Measurements from ENCODE around the gene STXBP6. TPM values are rescaled to one million over a fixed set of nuclear protein-coding genes. Genes with fewer than 3 reads are reported as not detected.

Gene STXBP6
- total RNA-seq, 1 experiment from 2014 or later = 6.4 TPM

- Mint-ChIP-seq H3K27me3 (ENCODE audit: unreplicated experiment) (no peaks in the 10 kb centered on the region), H3K4me3 (ENCODE audit: low read depth, unreplicated experiment) (no peak overlapping the region), H3K36me3 (ENCODE audit: insufficient read depth, unreplicated experiment) (no peaks in the 10 kb centered on the region), H3K9me3 (ENCODE audit: low read depth, unreplicated experiment) (no peaks in the 10 kb centered on the region), H3K27ac (ENCODE audit: unreplicated experiment) (no peak overlapping the region), H3K4me1 (ENCODE audit: low read depth, unreplicated experiment) (no peaks in the 10 kb centered on the region)
- BruUV-seq (replicated peaks) = no TSS peak
- CTCF ChIA-PET = no interaction called here
- intact Hi-C loops (cut with micrococcal nuclease; ENCODE audit: unreplicated experiment) = no loop called here
- TF ChIP-seq CTCF (IDR thresholded peaks at IDR 0.05; ENCODE audit: unreplicated experiment) = no peak
- no peak for DNase-seq
Observed at GRCh38 chr14:24904533-24904932, 145.4 kb downstream of the STXBP6 start.

- BruUV-seq (replicated peaks) = no TSS peak
- H3K36me3 Mint-ChIP-seq (ENCODE audit: insufficient read depth, unreplicated experiment) = no peaks in the 10 kb centered on the region
- H3K9me3 Mint-ChIP-seq (ENCODE audit: low read depth, unreplicated experiment) = no peaks in the 10 kb centered on the region
- no peak overlapping the region for H3K4me3 Mint-ChIP-seq (ENCODE audit: low read depth, unreplicated experiment)
- no peaks in the 10 kb centered on the region for H3K4me1 Mint-ChIP-seq (ENCODE audit: low read depth, unreplicated experiment)
- CTCF ChIA-PET = no interaction called here
- no peaks in the 10 kb centered on the region for H3K27me3 Mint-ChIP-seq (ENCODE audit: unreplicated experiment)
- TF ChIP-seq CTCF (IDR thresholded peaks at IDR 0.05; ENCODE audit: unreplicated experiment) = no peak
- intact Hi-C loops (cut with micrococcal nuclease; ENCODE audit: unreplicated experiment) = no loop called here
- DNase-seq = no peak
- H3K27ac Mint-ChIP-seq (ENCODE audit: unreplicated experiment) = no peak overlapping the region
Observed at GRCh38 chr14:24903337-24903736, 146.6 kb downstream of the STXBP6 start.

GRCh38 chr14:24900269-24901100 lies 149.5 kb downstream of the STXBP6 start:
- no TSS peak for BruUV-seq (replicated peaks)
- H3K27ac Mint-ChIP-seq (ENCODE audit: unreplicated experiment) = no peak overlapping the region
- H3K4me3 Mint-ChIP-seq (ENCODE audit: low read depth, unreplicated experiment) = no peak overlapping the region
- DNase-seq = no peak
- H3K4me1 Mint-ChIP-seq (ENCODE audit: low read depth, unreplicated experiment) = no peaks in the 10 kb centered on the region
- CTCF ChIA-PET = no interaction called here
- no peaks in the 10 kb centered on the region for H3K36me3 Mint-ChIP-seq (ENCODE audit: insufficient read depth, unreplicated experiment)
- no peaks in the 10 kb centered on the region for H3K27me3 Mint-ChIP-seq (ENCODE audit: unreplicated experiment)
- no peak for TF ChIP-seq CTCF (IDR thresholded peaks at IDR 0.05; ENCODE audit: unreplicated experiment)
- H3K9me3 Mint-ChIP-seq (ENCODE audit: low read depth, unreplicated experiment) = no peaks in the 10 kb centered on the region
- intact Hi-C loops (cut with micrococcal nuclease; ENCODE audit: unreplicated experiment) = no loop called here

GRCh38 chr14:24897793-24898192 lies 152.2 kb downstream of the STXBP6 start:
- no peaks in the 10 kb centered on the region for H3K27me3 Mint-ChIP-seq (ENCODE audit: unreplicated experiment)
- no peaks in the 10 kb centered on the region for H3K36me3 Mint-ChIP-seq (ENCODE audit: insufficient read depth, unreplicated experiment)
- TF ChIP-seq CTCF (IDR thresholded peaks at IDR 0.05; ENCODE audit: unreplicated experiment) = no peak
- no peak overlapping the region for H3K27ac Mint-ChIP-seq (ENCODE audit: unreplicated experiment)
- no peaks in the 10 kb centered on the region for H3K9me3 Mint-ChIP-seq (ENCODE audit: low read depth, unreplicated experiment)
- H3K4me3 Mint-ChIP-seq (ENCODE audit: low read depth, unreplicated experiment) = no peak overlapping the region
- intact Hi-C loops (cut with micrococcal nuclease; ENCODE audit: unreplicated experiment) = no loop called here
- CTCF ChIA-PET = no interaction called here
- no peaks in the 10 kb centered on the region for H3K4me1 Mint-ChIP-seq (ENCODE audit: low read depth, unreplicated experiment)
- no TSS peak for BruUV-seq (replicated peaks)
- DNase-seq = no peak

Data from Calu3 (cell line).